ENCODE results near the gene KCNK1. TPM values are rescaled to one million over a fixed set of nuclear protein-coding genes. Genes with fewer than 3 reads are reported as not detected.

The KCNK1 gene
- total and polyA plus RNA-seq, 2 donors (not counting 1 experiment from before 2014, with no cell fraction given) = 0.48 to 2.6 TPM

GRCh38 chr1:233621923-233622322 lies 8.0 kb downstream of the KCNK1 start:
- Histone ChIP-seq H3K27ac (ENCODE audit: insufficient read depth, low read length) (no peak overlapping the region), H3K9ac (ENCODE audit: insufficient read depth, low read length) (no peak overlapping the region), H3K27me3 (ENCODE audit: control insufficient read depth, insufficient read depth, low read length) (no peaks in the 10 kb centered on the region), H4K20me1 (ENCODE audit: control insufficient read depth, extremely low read depth, insufficient read depth, low read length) (no peaks in the 10 kb centered on the region), H2AFZ (ENCODE audit: low read length) (no peak overlapping the region), H3K9me3 (ENCODE audit: control insufficient read depth, insufficient read depth, low read depth, low read length) (no peaks in the 10 kb centered on the region), H3K4me1 (ENCODE audit: control insufficient read depth, extremely low read depth, insufficient read depth, low read length) (no peaks in the 10 kb centered on the region), H3K36me3 (ENCODE audit: control insufficient read depth, insufficient read depth, low read length) (no peaks in the 10 kb centered on the region), H3K79me2 (ENCODE audit: control insufficient read depth, insufficient read depth, low read length) (no peaks in the 10 kb centered on the region), H3K4me2 (ENCODE audit: extremely low read depth, insufficient read depth, low read length) (no peak overlapping the region), H3K4me3 (replicated peaks in 1 of 4; ENCODE audit: control extremely low read depth in 1 of 4, insufficient read depth in 1 of 4, low read depth in 3 of 4, low read length in 4 of 4) (no peak overlapping the region)
- DNase-seq (ENCODE audit: low read depth in 2 of 2) = no peak
- TF ChIP-seq EZH2 (IDR thresholded peaks at IDR 0.05; ENCODE audit: low read length, missing control alignments) = no peak
- no peak for TF ChIP-seq CTCF (conservative IDR thresholded peaks at IDR 0.05 in 1 of 2, IDR thresholded peaks at IDR 0.05 in 1 of 2; ENCODE audit: low read depth in 1 of 2, low read length in 2 of 2)

GRCh38 chr1:233624289-233624688 lies 10.4 kb downstream of the KCNK1 start:
- no peaks in the 10 kb centered on the region for H4K20me1 ChIP-seq (ENCODE audit: control insufficient read depth, extremely low read depth, insufficient read depth, low read length)
- no peaks in the 10 kb centered on the region for H3K27me3 ChIP-seq (ENCODE audit: control insufficient read depth, insufficient read depth, low read length)
- H3K79me2 ChIP-seq (ENCODE audit: control insufficient read depth, insufficient read depth, low read length) = no peaks in the 10 kb centered on the region
- no peak overlapping the region for H3K9ac ChIP-seq (ENCODE audit: insufficient read depth, low read length)
- no peak overlapping the region for H3K4me3 ChIP-seq (replicated peaks in 1 of 4; ENCODE audit: control extremely low read depth in 1 of 4, insufficient read depth in 1 of 4, low read depth in 3 of 4, low read length in 4 of 4)
- no peaks in the 10 kb centered on the region for H3K36me3 ChIP-seq (ENCODE audit: control insufficient read depth, insufficient read depth, low read length)
- DNase-seq (ENCODE audit: low read depth in 2 of 2) = no peak
- no peak overlapping the region for H3K27ac ChIP-seq (ENCODE audit: insufficient read depth, low read length)
- TF ChIP-seq EZH2 (IDR thresholded peaks at IDR 0.05; ENCODE audit: low read length, missing control alignments) (no peak), CTCF (conservative IDR thresholded peaks at IDR 0.05 in 1 of 2, IDR thresholded peaks at IDR 0.05 in 1 of 2; ENCODE audit: low read depth in 1 of 2, low read length in 2 of 2) (no peak)
- no peak overlapping the region for H2AFZ ChIP-seq (ENCODE audit: low read length)
- H3K4me1 ChIP-seq (ENCODE audit: control insufficient read depth, extremely low read depth, insufficient read depth, low read length) = no peaks in the 10 kb centered on the region
- no peaks in the 10 kb centered on the region for H3K9me3 ChIP-seq (ENCODE audit: control insufficient read depth, insufficient read depth, low read depth, low read length)
- no peak overlapping the region for H3K4me2 ChIP-seq (ENCODE audit: extremely low read depth, insufficient read depth, low read length)

DNA sequence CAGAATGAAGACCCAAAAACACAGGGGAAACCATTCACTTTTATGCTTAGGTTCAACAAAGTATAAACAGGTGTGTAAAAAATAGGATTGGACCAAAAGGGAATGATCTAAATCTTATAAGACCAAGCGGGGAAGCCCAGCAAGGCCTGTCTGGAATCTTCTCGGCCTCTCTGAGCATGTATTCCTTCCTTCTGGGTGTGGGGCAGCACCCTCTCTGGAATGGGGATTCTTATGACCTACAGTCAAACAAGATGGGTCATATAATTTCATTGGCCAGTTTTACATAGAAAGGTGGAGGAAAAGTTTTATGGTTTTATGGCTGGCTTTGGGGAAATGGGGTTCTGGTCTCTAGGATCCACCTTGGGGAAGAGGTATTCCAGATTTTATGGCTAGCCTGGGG lies 11.2 kb downstream of the KCNK1 start:
- TF ChIP-seq EZH2 (IDR thresholded peaks at IDR 0.05; ENCODE audit: low read length, missing control alignments) = no peak
- no peak for TF ChIP-seq CTCF (conservative IDR thresholded peaks at IDR 0.05 in 1 of 2, IDR thresholded peaks at IDR 0.05 in 1 of 2; ENCODE audit: low read depth in 1 of 2, low read length in 2 of 2)
- Histone ChIP-seq H3K27me3 (ENCODE audit: control insufficient read depth, insufficient read depth, low read length) (no peaks in the 10 kb centered on the region), H3K4me1 (ENCODE audit: control insufficient read depth, extremely low read depth, insufficient read depth, low read length) (no peaks in the 10 kb centered on the region), H3K9me3 (ENCODE audit: control insufficient read depth, insufficient read depth, low read depth, low read length) (no peaks in the 10 kb centered on the region), H3K27ac (ENCODE audit: insufficient read depth, low read length) (no peak overlapping the region), H2AFZ (ENCODE audit: low read length) (no peak overlapping the region), H3K4me2 (ENCODE audit: extremely low read depth, insufficient read depth, low read length) (no peak overlapping the region), H3K36me3 (ENCODE audit: control insufficient read depth, insufficient read depth, low read length) (no peaks in the 10 kb centered on the region), H3K79me2 (ENCODE audit: control insufficient read depth, insufficient read depth, low read length) (no peaks in the 10 kb centered on the region), H3K9ac (ENCODE audit: insufficient read depth, low read length) (no peak overlapping the region), H3K4me3 (replicated peaks in 1 of 4; ENCODE audit: control extremely low read depth in 1 of 4, insufficient read depth in 1 of 4, low read depth in 3 of 4, low read length in 4 of 4) (no peak overlapping the region), H4K20me1 (ENCODE audit: control insufficient read depth, extremely low read depth, insufficient read depth, low read length) (no peaks in the 10 kb centered on the region)
- DNase-seq (ENCODE audit: low read depth in 2 of 2) = no peak

Data from fibroblast of lung (primary cell).